Mesothelial cell of epicardium (in vitro differentiated cells): Measurements from ENCODE around the gene SIAH1. TPM values are rescaled to one million over a fixed set of nuclear protein-coding genes. Genes with fewer than 3 reads are reported as not detected.

Source experiments
- DNase-seq, 2 experiments: peaks; one replicate each; pipeline ENCODE4 v3.0.0; 2021; ENCODE audit warnings: low spot score in 2 of 2; ENCODE audit not compliant: unreplicated experiment in 2 of 2
- H3K27ac Mint-ChIP-seq: 2 replicates; pipeline ENCODE4 v1.8.0; 2021; ENCODE audit warnings: mixed read lengths
- H3K27me3 Mint-ChIP-seq: 2 replicates; pipeline ENCODE4 v1.8.0; 2021; ENCODE audit warnings: low read depth, mixed read lengths
- H3K36me3 Mint-ChIP-seq: 2 replicates; pipeline ENCODE4 v1.8.0; 2021; ENCODE audit warnings: mixed read lengths
- H3K4me1 Mint-ChIP-seq: 2 replicates; pipeline ENCODE4 v1.8.0; 2021; ENCODE audit warnings: mixed read lengths
- H3K4me3 Mint-ChIP-seq: 2 replicates; pipeline ENCODE4 v1.8.0; 2021; ENCODE audit warnings: mild to moderate bottlenecking, moderate library complexity, mixed read lengths
- H3K9me3 Mint-ChIP-seq: 2 replicates; pipeline ENCODE4 v1.8.0; 2021; ENCODE audit warnings: mixed read lengths
- total RNA-seq: library from RNA; stranded (reverse); gene quantifications from 3 replicates; pipeline ENCODE4 v1.2.1, GENCODE V29; 2021
- TF ChIP-seq, protein P1 (sequence below): fragments of 200-600 bp; sonication (generic); IDR thresholded peaks from one replicate; pipeline ENCODE4 v1.5.0; 2021; ENCODE audit warnings: antibody characterized with exemption; ENCODE audit not compliant: unreplicated experiment

The SIAH1 gene
- total RNA-seq, 1 donor from 2014 or later: 44.0 TPM

DNA sequence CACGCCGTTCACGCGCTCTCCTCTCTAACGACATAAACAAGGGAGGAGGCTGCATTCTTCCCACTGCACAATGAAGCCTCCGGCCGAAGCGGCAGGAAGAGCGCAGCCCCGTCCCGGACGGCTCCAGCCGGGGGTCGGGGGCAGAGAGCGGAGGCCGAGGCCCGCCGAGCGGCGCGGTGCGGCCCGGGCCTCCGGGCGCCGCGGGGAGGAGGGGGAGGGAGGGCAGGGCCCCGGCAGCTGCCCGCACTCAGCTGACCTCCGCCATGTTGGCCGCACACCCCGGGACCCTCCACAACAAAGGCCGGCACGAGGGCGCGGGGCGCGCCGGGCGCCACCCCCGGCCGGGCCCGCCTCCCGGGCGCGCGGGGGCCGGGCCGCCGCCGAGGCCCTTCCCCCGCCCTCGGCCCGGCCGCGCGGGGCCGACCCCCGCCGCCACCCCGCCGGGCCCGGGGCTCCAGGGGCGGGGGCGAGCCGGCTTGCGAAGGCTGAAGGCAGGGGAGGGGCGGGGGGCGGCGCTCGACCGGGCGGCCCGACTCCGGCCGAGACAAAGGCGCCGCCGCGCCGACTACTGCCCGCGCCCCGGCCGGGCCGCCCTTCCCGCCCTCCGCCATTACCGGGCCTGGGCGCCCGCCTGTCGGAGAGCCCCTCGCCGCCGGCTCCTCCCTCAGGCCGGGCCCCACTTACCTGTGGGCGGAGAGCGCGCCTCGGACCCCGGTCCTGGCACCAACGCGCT, 527 bp downstream of the SIAH1 start:
- peaks cover 25% of the 10 kb centered on the region for H3K4me1 Mint-ChIP-seq
- TF ChIP-seq, protein P1, sequence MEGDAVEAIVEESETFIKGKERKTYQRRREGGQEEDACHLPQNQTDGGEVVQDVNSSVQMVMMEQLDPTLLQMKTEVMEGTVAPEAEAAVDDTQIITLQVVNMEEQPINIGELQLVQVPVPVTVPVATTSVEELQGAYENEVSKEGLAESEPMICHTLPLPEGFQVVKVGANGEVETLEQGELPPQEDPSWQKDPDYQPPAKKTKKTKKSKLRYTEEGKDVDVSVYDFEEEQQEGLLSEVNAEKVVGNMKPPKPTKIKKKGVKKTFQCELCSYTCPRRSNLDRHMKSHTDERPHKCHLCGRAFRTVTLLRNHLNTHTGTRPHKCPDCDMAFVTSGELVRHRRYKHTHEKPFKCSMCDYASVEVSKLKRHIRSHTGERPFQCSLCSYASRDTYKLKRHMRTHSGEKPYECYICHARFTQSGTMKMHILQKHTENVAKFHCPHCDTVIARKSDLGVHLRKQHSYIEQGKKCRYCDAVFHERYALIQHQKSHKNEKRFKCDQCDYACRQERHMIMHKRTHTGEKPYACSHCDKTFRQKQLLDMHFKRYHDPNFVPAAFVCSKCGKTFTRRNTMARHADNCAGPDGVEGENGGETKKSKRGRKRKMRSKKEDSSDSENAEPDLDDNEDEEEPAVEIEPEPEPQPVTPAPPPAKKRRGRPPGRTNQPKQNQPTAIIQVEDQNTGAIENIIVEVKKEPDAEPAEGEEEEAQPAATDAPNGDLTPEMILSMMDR: no peak
- peaks cover 7% of the 10 kb centered on the region for H3K9me3 Mint-ChIP-seq
- peak; percentile 30 to 64 for DNase-seq
- no peaks in the 10 kb centered on the region for H3K27me3 Mint-ChIP-seq
- peak overlapping the region; percentile 96 for H3K27ac Mint-ChIP-seq
- peak overlapping the region; percentile 89 for H3K4me3 Mint-ChIP-seq
- H3K36me3 Mint-ChIP-seq: peaks cover 12% of the 10 kb centered on the region

DNA sequence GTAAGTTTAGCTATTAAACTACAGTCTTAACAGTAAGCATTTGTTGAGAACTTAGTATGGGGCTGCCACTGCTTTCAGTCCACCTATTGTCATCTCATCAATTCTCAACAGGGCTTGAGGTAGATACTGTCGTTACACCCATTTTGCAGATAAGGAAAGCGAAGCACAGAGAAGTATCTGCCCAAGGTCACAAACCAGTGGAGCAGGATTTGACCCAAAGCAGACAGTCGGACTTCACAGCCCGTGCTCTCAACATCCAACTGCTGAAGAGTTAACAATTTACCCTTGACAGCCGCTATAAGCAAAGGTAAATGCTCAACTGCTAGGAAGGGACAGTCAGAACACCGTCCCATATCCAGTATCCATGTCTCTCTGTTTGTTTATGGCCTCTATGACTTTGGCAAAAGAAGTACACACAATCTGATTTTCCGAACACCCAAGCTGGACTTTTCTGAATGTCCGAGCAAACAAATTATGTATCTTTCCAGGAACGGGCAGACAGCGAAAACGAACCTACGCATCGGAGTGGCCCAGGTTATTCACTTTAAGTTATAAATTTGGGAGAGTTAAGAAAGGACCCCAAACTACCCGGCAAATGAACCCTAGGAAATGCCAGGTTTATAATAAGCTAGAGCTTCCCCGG, 1.2 kb downstream of the SIAH1 start:
- H3K27me3 Mint-ChIP-seq: no peaks in the 10 kb centered on the region
- H3K36me3 Mint-ChIP-seq: peaks cover 12% of the 10 kb centered on the region
- H3K4me1 Mint-ChIP-seq: peaks cover 31% of the 10 kb centered on the region
- peak overlapping the region; percentile 89 for H3K4me3 Mint-ChIP-seq
- H3K9me3 Mint-ChIP-seq: peaks cover 7% of the 10 kb centered on the region
- TF ChIP-seq, protein P1: no peak
- peak overlapping the region; percentile 96 for H3K27ac Mint-ChIP-seq
- DNase-seq: no peak

DNA sequence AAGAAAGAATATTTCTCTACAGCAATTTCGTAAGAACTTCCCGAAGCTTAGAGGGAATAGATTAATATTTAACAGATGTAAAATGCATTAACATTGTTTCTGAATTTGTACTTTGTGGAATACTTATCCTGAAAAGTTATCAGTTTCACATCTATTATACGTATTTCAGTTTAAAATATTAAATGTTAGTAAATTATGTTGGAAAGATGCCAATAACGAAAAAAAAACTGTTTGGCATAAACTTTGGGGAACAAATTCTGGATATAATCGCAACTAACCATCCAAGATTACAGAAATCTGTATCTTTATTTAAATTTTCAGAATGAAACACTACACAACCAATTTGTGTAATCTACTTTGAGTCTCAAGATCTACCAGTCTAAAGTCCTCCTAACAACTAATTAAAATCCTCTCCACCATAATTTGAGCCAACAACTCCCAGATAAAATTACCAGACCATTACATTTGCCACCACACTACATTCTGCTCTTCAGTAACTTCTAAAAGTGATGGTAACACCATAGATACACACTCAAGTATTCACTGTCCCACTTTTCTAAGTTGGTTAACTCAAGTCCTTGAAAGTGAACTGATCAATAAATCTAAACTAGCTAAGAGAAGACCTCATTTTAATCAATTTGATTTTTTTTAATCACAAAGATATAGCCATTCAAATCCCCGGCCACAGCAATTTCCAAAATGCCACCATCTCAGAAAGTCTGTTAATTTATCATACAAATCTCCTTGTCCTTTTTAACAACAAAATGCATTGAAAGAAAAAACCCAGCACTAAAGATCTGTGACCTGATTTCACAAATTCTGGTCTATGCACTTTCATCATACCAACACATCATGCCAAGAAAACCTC, 2.0 kb downstream of the SIAH1 start:
- DNase-seq: no peak
- Mint-ChIP-seq H3K27ac (peak overlapping the region; percentile 96), H3K36me3 (peaks cover 12% of the 10 kb centered on the region), H3K4me3 (peak overlapping the region; percentile 89), H3K27me3 (no peaks in the 10 kb centered on the region), H3K4me1 (peaks cover 35% of the 10 kb centered on the region), H3K9me3 (peaks cover 7% of the 10 kb centered on the region)
- TF ChIP-seq, protein P1: no peak

DNA sequence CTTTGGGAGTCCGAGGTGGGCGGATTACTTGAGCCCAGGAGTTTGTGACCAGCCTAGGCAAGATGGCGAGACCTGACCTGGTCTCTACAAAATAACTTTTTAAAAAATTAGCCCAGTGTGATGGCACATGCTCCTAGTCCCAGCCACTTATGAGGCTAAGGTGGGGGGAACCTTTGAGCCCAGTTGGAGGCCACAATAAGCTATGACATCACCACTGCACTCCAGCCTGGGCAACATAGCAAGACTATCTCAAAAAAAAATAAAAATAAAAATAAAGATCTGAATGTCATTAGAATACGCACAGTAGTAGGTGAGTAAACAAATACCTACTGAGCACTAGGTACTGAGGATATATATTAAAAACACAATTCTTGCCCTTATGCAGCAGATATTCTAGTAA, 3.1 kb downstream of the SIAH1 start:
- H3K4me1 Mint-ChIP-seq: peaks cover 36% of the 10 kb centered on the region
- peaks cover 12% of the 10 kb centered on the region for H3K36me3 Mint-ChIP-seq
- H3K27ac Mint-ChIP-seq: peak overlapping the region; percentile 17
- no peak overlapping the region for H3K4me3 Mint-ChIP-seq
- H3K9me3 Mint-ChIP-seq: peaks cover 7% of the 10 kb centered on the region
- TF ChIP-seq, protein P1: no peak
- DNase-seq: no peak
- no peaks in the 10 kb centered on the region for H3K27me3 Mint-ChIP-seq

DNA sequence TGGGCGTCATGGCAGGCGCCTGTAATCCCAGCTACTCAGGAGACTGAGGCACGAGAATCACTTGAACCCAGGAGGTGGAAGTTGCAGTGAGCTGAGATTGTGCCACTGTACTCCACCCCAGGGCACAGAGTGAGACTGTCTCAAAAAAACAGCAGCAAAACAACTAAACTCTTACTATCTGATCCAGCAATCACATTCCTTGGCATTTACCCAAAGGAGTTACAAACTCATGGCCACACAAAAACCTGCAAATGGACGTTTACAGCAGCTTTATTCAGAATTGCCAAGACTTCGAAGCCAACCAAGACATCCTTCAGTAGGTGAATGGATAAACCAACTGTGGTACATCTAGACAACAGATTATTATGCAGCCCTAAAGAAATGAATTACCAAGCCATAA, 4.0 kb downstream of the SIAH1 start:
- no peak for DNase-seq
- H3K9me3 Mint-ChIP-seq: peaks cover 7% of the 10 kb centered on the region
- no peak overlapping the region for H3K27ac Mint-ChIP-seq
- no peak overlapping the region for H3K4me3 Mint-ChIP-seq
- TF ChIP-seq, protein P1: no peak
- peaks cover 12% of the 10 kb centered on the region for H3K36me3 Mint-ChIP-seq
- peaks cover 43% of the 10 kb centered on the region for H3K4me1 Mint-ChIP-seq
- no peaks in the 10 kb centered on the region for H3K27me3 Mint-ChIP-seq
